Measurements from ENCODE around the gene UBE2V1.

Gene UBE2V1

GRCh38 chr20:50133041-50133440, 20.1 kb upstream of the UBE2V1 start:
- H3K9ac ChIP-seq (ENCODE audit: low read length): no peak overlapping the region
- H3K4me3 ChIP-seq (ENCODE audit: low read length): no peak overlapping the region
- H3K36me3 ChIP-seq (ENCODE audit: control insufficient read depth, insufficient read depth, low read length): peaks cover 8% of the 10 kb centered on the region
- H3K27ac ChIP-seq (ENCODE audit: low read depth, low read length): peak overlapping the region; percentile 34
- H3K4me1 ChIP-seq (ENCODE audit: control insufficient read depth, insufficient read depth, low read length): peaks cover 18% of the 10 kb centered on the region
- no peaks in the 10 kb centered on the region for H3K27me3 ChIP-seq (ENCODE audit: control insufficient read depth, insufficient read depth, low read length)

GRCh38 chr20:50130995-50131394, 18.0 kb upstream of the UBE2V1 start:
- H3K27ac ChIP-seq (ENCODE audit: low read depth, low read length): peak overlapping the region; percentile 94
- no peak overlapping the region for H3K9ac ChIP-seq (ENCODE audit: low read length)
- H3K4me1 ChIP-seq (ENCODE audit: control insufficient read depth, insufficient read depth, low read length): peaks cover 18% of the 10 kb centered on the region
- H3K36me3 ChIP-seq (ENCODE audit: control insufficient read depth, insufficient read depth, low read length): peaks cover 19% of the 10 kb centered on the region
- H3K27me3 ChIP-seq (ENCODE audit: control insufficient read depth, insufficient read depth, low read length): no peaks in the 10 kb centered on the region
- H3K4me3 ChIP-seq (ENCODE audit: low read length): peak overlapping the region; percentile 45

- peak overlapping the region; percentile 94 for H3K27ac ChIP-seq (ENCODE audit: low read depth, low read length)
- H3K4me1 ChIP-seq (ENCODE audit: control insufficient read depth, insufficient read depth, low read length): peaks cover 18% of the 10 kb centered on the region
- H3K9ac ChIP-seq (ENCODE audit: low read length): peak overlapping the region; percentile 6
- peak overlapping the region; percentile 45 for H3K4me3 ChIP-seq (ENCODE audit: low read length)
- no peaks in the 10 kb centered on the region for H3K27me3 ChIP-seq (ENCODE audit: control insufficient read depth, insufficient read depth, low read length)
- peaks cover 19% of the 10 kb centered on the region for H3K36me3 ChIP-seq (ENCODE audit: control insufficient read depth, insufficient read depth, low read length)
These were observed 17.4 kb upstream of the UBE2V1 start for GRCh38 chr20:50130356-50130723.

GRCh38 chr20:50129662-50130355, 16.9 kb upstream of the UBE2V1 start:
- H3K4me1 ChIP-seq (ENCODE audit: control insufficient read depth, insufficient read depth, low read length): peaks cover 18% of the 10 kb centered on the region
- H3K4me3 ChIP-seq (ENCODE audit: low read length): peak overlapping the region; percentile 45
- peak overlapping the region; percentile 94 for H3K27ac ChIP-seq (ENCODE audit: low read depth, low read length)
- peak overlapping the region; percentile 53 for H3K9ac ChIP-seq (ENCODE audit: low read length)
- H3K36me3 ChIP-seq (ENCODE audit: control insufficient read depth, insufficient read depth, low read length): peaks cover 22% of the 10 kb centered on the region
- H3K27me3 ChIP-seq (ENCODE audit: control insufficient read depth, insufficient read depth, low read length): no peaks in the 10 kb centered on the region

- H3K36me3 ChIP-seq (ENCODE audit: control insufficient read depth, insufficient read depth, low read length): peaks cover 28% of the 10 kb centered on the region
- no peak overlapping the region for H3K9ac ChIP-seq (ENCODE audit: low read length)
- H3K27me3 ChIP-seq (ENCODE audit: control insufficient read depth, insufficient read depth, low read length): no peaks in the 10 kb centered on the region
- peak overlapping the region; percentile 94 for H3K27ac ChIP-seq (ENCODE audit: low read depth, low read length)
- H3K4me1 ChIP-seq (ENCODE audit: control insufficient read depth, insufficient read depth, low read length): peaks cover 18% of the 10 kb centered on the region
- H3K4me3 ChIP-seq (ENCODE audit: low read length): no peak overlapping the region
These were observed 15.6 kb upstream of the UBE2V1 start for GRCh38 chr20:50128520-50128905.

GRCh38 chr20:50127587-50128519, 14.9 kb upstream of the UBE2V1 start:
- no peaks in the 10 kb centered on the region for H3K27me3 ChIP-seq (ENCODE audit: control insufficient read depth, insufficient read depth, low read length)
- no peak overlapping the region for H3K4me3 ChIP-seq (ENCODE audit: low read length)
- no peak overlapping the region for H3K27ac ChIP-seq (ENCODE audit: low read depth, low read length)
- H3K9ac ChIP-seq (ENCODE audit: low read length): no peak overlapping the region
- H3K4me1 ChIP-seq (ENCODE audit: control insufficient read depth, insufficient read depth, low read length): peaks cover 18% of the 10 kb centered on the region
- H3K36me3 ChIP-seq (ENCODE audit: control insufficient read depth, insufficient read depth, low read length): peaks cover 28% of the 10 kb centered on the region

- Histone ChIP-seq H3K27me3 (ENCODE audit: control insufficient read depth, insufficient read depth, low read length) (no peaks in the 10 kb centered on the region), H3K4me1 (ENCODE audit: control insufficient read depth, insufficient read depth, low read length) (peaks cover 18% of the 10 kb centered on the region), H3K4me3 (ENCODE audit: low read length) (no peak overlapping the region), H3K36me3 (ENCODE audit: control insufficient read depth, insufficient read depth, low read length) (peaks cover 28% of the 10 kb centered on the region), H3K27ac (ENCODE audit: low read depth, low read length) (no peak overlapping the region), H3K9ac (ENCODE audit: low read length) (no peak overlapping the region)
These were observed 13.7 kb upstream of the UBE2V1 start for GRCh38 chr20:50126662-50127061.

GRCh38 chr20:50125279-50125678, 12.3 kb upstream of the UBE2V1 start:
- Histone ChIP-seq H3K4me1 (ENCODE audit: control insufficient read depth, insufficient read depth, low read length) (peaks cover 19% of the 10 kb centered on the region), H3K9ac (ENCODE audit: low read length) (no peak overlapping the region), H3K27ac (ENCODE audit: low read depth, low read length) (no peak overlapping the region), H3K4me3 (ENCODE audit: low read length) (no peak overlapping the region), H3K27me3 (ENCODE audit: control insufficient read depth, insufficient read depth, low read length) (no peaks in the 10 kb centered on the region), H3K36me3 (ENCODE audit: control insufficient read depth, insufficient read depth, low read length) (peaks cover 28% of the 10 kb centered on the region)

GRCh38 chr20:50124496-50124895, 11.5 kb upstream of the UBE2V1 start:
- H3K9ac ChIP-seq (ENCODE audit: low read length): no peak overlapping the region
- H3K27me3 ChIP-seq (ENCODE audit: control insufficient read depth, insufficient read depth, low read length): no peaks in the 10 kb centered on the region
- no peak overlapping the region for H3K4me3 ChIP-seq (ENCODE audit: low read length)
- peaks cover 28% of the 10 kb centered on the region for H3K36me3 ChIP-seq (ENCODE audit: control insufficient read depth, insufficient read depth, low read length)
- H3K4me1 ChIP-seq (ENCODE audit: control insufficient read depth, insufficient read depth, low read length): peaks cover 12% of the 10 kb centered on the region
- no peak overlapping the region for H3K27ac ChIP-seq (ENCODE audit: low read depth, low read length)

- Histone ChIP-seq H3K4me3 (ENCODE audit: low read length) (no peak overlapping the region), H3K27ac (ENCODE audit: low read depth, low read length) (no peak overlapping the region), H3K36me3 (ENCODE audit: control insufficient read depth, insufficient read depth, low read length) (peaks cover 24% of the 10 kb centered on the region), H3K27me3 (ENCODE audit: control insufficient read depth, insufficient read depth, low read length) (no peaks in the 10 kb centered on the region), H3K9ac (ENCODE audit: low read length) (no peak overlapping the region), H3K4me1 (ENCODE audit: control insufficient read depth, insufficient read depth, low read length) (peaks cover 7% of the 10 kb centered on the region)
These were observed 10.5 kb upstream of the UBE2V1 start for GRCh38 chr20:50123418-50123817.

GRCh38 chr20:50122763-50123162, 9.8 kb upstream of the UBE2V1 start:
- peaks cover 18% of the 10 kb centered on the region for H3K36me3 ChIP-seq (ENCODE audit: control insufficient read depth, insufficient read depth, low read length)
- no peak overlapping the region for H3K9ac ChIP-seq (ENCODE audit: low read length)
- H3K4me1 ChIP-seq (ENCODE audit: control insufficient read depth, insufficient read depth, low read length): peaks cover 7% of the 10 kb centered on the region
- H3K27ac ChIP-seq (ENCODE audit: low read depth, low read length): no peak overlapping the region
- H3K27me3 ChIP-seq (ENCODE audit: control insufficient read depth, insufficient read depth, low read length): no peaks in the 10 kb centered on the region
- no peak overlapping the region for H3K4me3 ChIP-seq (ENCODE audit: low read length)

GRCh38 chr20:50121858-50122271, 8.9 kb upstream of the UBE2V1 start:
- H3K27ac ChIP-seq (ENCODE audit: low read depth, low read length): no peak overlapping the region

More at GRCh38 chr20:50121858-50122271, 8.9 kb upstream of the UBE2V1 start:
- no peak overlapping the region for H3K9ac ChIP-seq (ENCODE audit: low read length)
- peaks cover 11% of the 10 kb centered on the region for H3K36me3 ChIP-seq (ENCODE audit: control insufficient read depth, insufficient read depth, low read length)
- H3K4me3 ChIP-seq (ENCODE audit: low read length): no peak overlapping the region
- no peaks in the 10 kb centered on the region for H3K27me3 ChIP-seq (ENCODE audit: control insufficient read depth, insufficient read depth, low read length)
- peaks cover 7% of the 10 kb centered on the region for H3K4me1 ChIP-seq (ENCODE audit: control insufficient read depth, insufficient read depth, low read length)

Data from rectal smooth muscle tissue (tissue), 1 donor.